Measurements from ENCODE around the gene GRM1.

Gene GRM1

DNA sequence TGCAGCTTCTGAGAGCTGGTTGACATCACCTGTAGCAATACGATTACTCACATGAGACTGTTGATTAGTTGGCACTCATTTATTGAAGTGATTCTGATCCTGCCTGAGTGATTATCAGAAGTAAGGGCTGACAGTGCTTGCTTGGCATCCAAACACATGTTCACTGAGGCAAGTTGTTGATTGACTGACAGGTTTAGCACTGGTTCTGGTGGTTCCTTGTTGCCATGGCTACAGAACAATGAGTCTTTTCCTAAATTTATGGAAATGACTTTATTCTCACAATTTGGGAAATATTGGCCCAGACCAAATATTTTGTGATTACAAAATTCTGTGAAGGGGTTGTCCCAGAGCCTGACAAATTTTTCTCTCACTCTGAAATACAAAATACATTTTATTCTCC, 368.8 kb downstream of the GRM1 start:
- Histone ChIP-seq H3K4me1 (ENCODE audit: insufficient read depth, low read length) (no peaks in the 10 kb centered on the region), H3K9ac (ENCODE audit: low read depth, low read length) (no peak overlapping the region), H3K36me3 (ENCODE audit: insufficient read depth, low read length) (no peaks in the 10 kb centered on the region), H3K9me3 (ENCODE audit: control insufficient read depth, insufficient read depth, low read length) (no peaks in the 10 kb centered on the region)

DNA sequence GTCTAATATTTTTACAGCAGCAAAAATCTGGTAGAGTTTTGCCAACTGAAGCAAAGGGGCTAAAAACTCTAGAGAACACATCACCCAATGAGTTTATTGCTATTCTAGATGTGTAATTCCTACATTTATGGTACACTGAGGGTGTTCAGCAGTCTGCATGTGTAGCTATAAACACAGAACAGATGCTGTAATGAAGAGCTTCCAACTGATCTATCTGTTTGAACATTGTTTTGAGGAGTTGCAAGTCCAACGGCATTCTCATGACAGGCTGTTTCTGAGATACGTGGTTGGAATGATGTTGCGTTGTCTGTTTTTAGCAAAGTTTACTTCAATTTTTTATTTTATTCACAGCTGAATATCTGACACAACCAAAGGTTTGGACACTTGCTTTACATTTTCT, 373.6 kb downstream of the GRM1 start:
- H3K36me3 ChIP-seq (ENCODE audit: insufficient read depth, low read length) = no peaks in the 10 kb centered on the region
- no peak overlapping the region for H3K9ac ChIP-seq (ENCODE audit: low read depth, low read length)
- H3K9me3 ChIP-seq (ENCODE audit: control insufficient read depth, insufficient read depth, low read length) = no peaks in the 10 kb centered on the region
- H3K4me1 ChIP-seq (ENCODE audit: insufficient read depth, low read length) = no peaks in the 10 kb centered on the region

- Histone ChIP-seq H3K36me3 (ENCODE audit: insufficient read depth, low read length) (no peaks in the 10 kb centered on the region), H3K9me3 (ENCODE audit: control insufficient read depth, insufficient read depth, low read length) (no peaks in the 10 kb centered on the region)
Measured at GRCh38 chr6:146408583-146408982, 379.7 kb downstream of the GRM1 start.

GRCh38 chr6:146410851-146411595, 382.2 kb downstream of the GRM1 start:
- H3K36me3 ChIP-seq (ENCODE audit: insufficient read depth, low read length) = no peaks in the 10 kb centered on the region
- H3K9ac ChIP-seq (ENCODE audit: low read depth, low read length) = no peak overlapping the region
- H3K9me3 ChIP-seq (ENCODE audit: control insufficient read depth, insufficient read depth, low read length) = no peaks in the 10 kb centered on the region
- no peaks in the 10 kb centered on the region for H3K4me1 ChIP-seq (ENCODE audit: insufficient read depth, low read length)

More at GRCh38 chr6:146408583-146408982, 379.7 kb downstream of the GRM1 start:
- H3K9ac ChIP-seq (ENCODE audit: low read depth, low read length) = no peak overlapping the region
- no peaks in the 10 kb centered on the region for H3K4me1 ChIP-seq (ENCODE audit: insufficient read depth, low read length)

GRCh38 chr6:146419576-146419975, 390.7 kb downstream of the GRM1 start:
- H3K36me3 ChIP-seq (ENCODE audit: insufficient read depth, low read length) = no peaks in the 10 kb centered on the region
- H3K4me1 ChIP-seq (ENCODE audit: insufficient read depth, low read length) = no peaks in the 10 kb centered on the region
- no peak overlapping the region for H3K9ac ChIP-seq (ENCODE audit: low read depth, low read length)
- H3K9me3 ChIP-seq (ENCODE audit: control insufficient read depth, insufficient read depth, low read length) = no peaks in the 10 kb centered on the region

GRCh38 chr6:146420255-146420654, 391.4 kb downstream of the GRM1 start:
- Histone ChIP-seq H3K9me3 (ENCODE audit: control insufficient read depth, insufficient read depth, low read length) (no peaks in the 10 kb centered on the region), H3K36me3 (ENCODE audit: insufficient read depth, low read length) (no peaks in the 10 kb centered on the region), H3K9ac (ENCODE audit: low read depth, low read length) (no peak overlapping the region), H3K4me1 (ENCODE audit: insufficient read depth, low read length) (no peaks in the 10 kb centered on the region)

DNA sequence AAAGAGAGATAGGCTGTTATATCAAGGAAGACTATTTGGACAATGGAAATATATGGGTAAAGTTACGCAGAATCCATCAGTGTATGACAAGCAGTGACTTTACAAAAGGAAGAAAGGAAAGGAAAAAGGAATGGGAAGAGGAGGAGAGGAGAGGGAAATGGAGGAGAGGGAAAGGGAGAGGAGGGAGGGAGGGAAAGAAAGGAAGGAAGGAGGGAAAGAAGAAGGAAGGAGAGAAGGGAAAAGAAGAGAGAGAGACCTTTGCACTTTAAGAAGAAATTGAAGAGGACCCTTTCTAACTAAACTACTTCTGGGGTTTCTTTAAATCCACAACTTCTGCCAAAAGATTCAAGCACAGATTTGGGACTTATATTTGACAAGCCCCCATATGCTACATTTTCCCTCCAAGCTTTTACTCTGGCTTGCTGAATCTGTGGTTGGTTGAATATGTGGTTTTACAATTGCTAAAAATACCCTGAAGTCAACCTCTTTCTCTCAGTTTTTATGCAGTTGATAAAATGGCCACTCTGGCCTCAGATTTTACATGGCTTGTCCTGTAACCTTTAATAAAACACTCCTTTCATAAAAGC, 394.0 kb downstream of the GRM1 start:
- no peaks in the 10 kb centered on the region for H3K9me3 ChIP-seq (ENCODE audit: control insufficient read depth, insufficient read depth, low read length)
- H3K4me1 ChIP-seq (ENCODE audit: insufficient read depth, low read length) = no peaks in the 10 kb centered on the region
- no peaks in the 10 kb centered on the region for H3K36me3 ChIP-seq (ENCODE audit: insufficient read depth, low read length)
- H3K9ac ChIP-seq (ENCODE audit: low read depth, low read length) = no peak overlapping the region

- Histone ChIP-seq H3K9ac (ENCODE audit: low read depth, low read length) (no peak overlapping the region), H3K4me1 (ENCODE audit: insufficient read depth, low read length) (no peaks in the 10 kb centered on the region), H3K9me3 (ENCODE audit: control insufficient read depth, insufficient read depth, low read length) (no peaks in the 10 kb centered on the region), H3K36me3 (ENCODE audit: insufficient read depth, low read length) (no peaks in the 10 kb centered on the region)
Measured at GRCh38 chr6:146423452-146423851, 394.6 kb downstream of the GRM1 start.

DNA sequence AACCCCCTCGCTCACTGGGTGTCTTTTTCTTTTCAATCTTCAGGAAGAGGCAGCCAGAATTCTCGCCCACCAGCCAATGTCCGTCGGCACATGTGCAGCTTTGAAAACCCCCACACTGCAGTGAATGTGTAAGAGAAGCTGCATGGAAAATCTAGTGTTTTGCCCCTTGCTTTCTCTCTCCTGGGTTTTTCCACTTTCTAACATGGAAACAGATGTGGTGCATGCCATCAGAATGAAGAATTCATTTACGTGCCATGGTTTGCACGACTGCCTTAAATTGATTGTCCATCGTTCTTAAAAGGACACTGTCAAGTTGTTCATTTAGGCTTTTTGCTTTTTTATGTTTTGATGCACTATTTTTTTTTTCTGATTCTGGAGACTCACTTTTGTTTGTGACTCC, 397.7 kb downstream of the GRM1 start:
- Histone ChIP-seq H3K9ac (ENCODE audit: low read depth, low read length) (no peak overlapping the region), H3K9me3 (ENCODE audit: control insufficient read depth, insufficient read depth, low read length) (no peaks in the 10 kb centered on the region), H3K36me3 (ENCODE audit: insufficient read depth, low read length) (no peaks in the 10 kb centered on the region), H3K4me1 (ENCODE audit: insufficient read depth, low read length) (0 out of 2 replicates have a peak, but pooled peaks cover 6% of the 10 kb centered on the region)

DNA sequence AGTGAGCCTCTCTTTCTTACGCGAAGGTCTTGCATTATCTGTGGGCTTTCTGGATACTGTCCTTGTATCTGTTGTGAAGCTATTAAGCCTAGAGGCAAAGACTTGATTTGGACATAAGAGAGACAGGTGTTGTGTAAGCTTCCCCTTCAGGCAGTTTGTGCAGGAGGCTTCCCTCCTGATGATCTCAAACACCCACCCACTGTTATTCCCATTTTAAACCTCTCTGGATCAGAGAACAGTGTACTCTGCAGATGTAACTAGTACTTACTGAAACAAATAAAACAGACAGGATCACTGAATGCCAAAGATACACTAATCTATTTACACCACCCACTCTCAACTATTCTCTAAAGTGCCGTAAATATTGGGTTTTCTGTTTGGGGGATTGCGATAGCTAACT, 401.0 kb downstream of the GRM1 start:
- no peak overlapping the region for H3K9ac ChIP-seq (ENCODE audit: low read depth, low read length)
- 0 out of 2 replicates have a peak, but pooled peaks cover 6% of the 10 kb centered on the region for H3K4me1 ChIP-seq (ENCODE audit: insufficient read depth, low read length)
- H3K36me3 ChIP-seq (ENCODE audit: insufficient read depth, low read length) = no peaks in the 10 kb centered on the region
- H3K9me3 ChIP-seq (ENCODE audit: control insufficient read depth, insufficient read depth, low read length) = no peaks in the 10 kb centered on the region

DNA sequence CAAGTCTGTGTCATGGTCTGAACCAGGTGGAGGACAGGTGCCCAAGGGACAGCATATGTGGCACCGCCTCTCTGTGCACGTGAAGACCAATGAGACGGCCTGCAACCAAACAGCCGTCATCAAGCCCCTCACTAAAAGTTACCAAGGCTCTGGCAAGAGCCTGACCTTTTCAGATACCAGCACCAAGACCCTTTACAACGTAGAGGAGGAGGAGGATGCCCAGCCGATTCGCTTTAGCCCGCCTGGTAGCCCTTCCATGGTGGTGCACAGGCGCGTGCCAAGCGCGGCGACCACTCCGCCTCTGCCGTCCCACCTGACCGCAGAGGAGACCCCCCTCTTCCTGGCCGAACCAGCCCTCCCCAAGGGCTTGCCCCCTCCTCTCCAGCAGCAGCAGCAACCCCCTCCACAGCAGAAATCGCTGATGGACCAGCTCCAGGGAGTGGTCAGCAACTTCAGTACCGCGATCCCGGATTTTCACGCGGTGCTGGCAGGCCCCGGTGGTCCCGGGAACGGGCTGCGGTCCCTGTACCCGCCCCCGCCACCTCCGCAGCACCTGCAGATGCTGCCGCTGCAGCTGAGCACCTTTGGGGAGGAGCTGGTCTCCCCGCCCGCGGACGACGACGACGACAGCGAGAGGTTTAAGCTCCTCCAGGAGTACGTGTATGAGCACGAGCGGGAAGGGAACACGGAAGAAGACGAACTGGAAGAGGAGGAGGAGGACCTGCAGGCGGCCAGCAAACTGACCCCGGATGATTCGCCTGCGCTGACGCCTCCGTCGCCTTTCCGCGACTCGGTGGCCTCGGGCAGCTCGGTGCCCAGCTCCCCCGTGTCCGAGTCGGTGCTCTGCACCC, 405.2 kb downstream of the GRM1 start:
- 0 out of 2 replicates have a peak, but pooled peaks cover 6% of the 10 kb centered on the region for H3K4me1 ChIP-seq (ENCODE audit: insufficient read depth, low read length)
- no peaks in the 10 kb centered on the region for H3K9me3 ChIP-seq (ENCODE audit: control insufficient read depth, insufficient read depth, low read length)
- peak overlapping the region; percentile 57 for H3K9ac ChIP-seq (ENCODE audit: low read depth, low read length)
- no peaks in the 10 kb centered on the region for H3K36me3 ChIP-seq (ENCODE audit: insufficient read depth, low read length)

DNA sequence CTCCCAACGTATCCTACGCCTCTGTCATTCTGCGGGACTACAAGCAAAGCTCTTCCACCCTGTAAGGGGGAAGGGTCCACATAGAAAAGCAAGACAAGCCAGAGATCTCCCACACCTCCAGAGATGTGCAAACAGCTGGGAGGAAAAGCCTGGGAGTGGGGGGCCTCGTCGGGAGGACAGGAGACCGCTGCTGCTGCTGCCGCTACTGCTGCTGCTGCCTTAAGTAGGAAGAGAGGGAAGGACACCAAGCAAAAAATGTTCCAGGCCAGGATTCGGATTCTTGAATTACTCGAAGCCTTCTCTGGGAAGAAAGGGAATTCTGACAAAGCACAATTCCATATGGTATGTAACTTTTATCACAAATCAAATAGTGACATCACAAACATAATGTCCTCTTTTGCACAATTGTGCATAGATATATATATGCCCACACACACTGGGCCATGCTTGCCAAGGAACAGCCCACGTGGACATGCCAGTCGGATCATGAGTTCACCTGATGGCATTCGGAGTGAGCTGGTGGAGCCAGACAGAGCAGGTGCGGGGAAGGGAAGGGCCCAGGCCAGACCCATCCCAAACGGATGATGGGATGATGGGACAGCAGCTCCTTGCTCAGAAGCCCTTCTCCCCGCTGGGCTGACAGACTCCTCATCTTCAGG, 406.0 kb downstream of the GRM1 start:
- H3K9ac ChIP-seq (ENCODE audit: low read depth, low read length) = peak overlapping the region; percentile 57; the same call in 1 of the 2 replicates
- no peaks in the 10 kb centered on the region for H3K36me3 ChIP-seq (ENCODE audit: insufficient read depth, low read length)
- no peaks in the 10 kb centered on the region for H3K4me1 ChIP-seq (ENCODE audit: insufficient read depth, low read length)
- H3K9me3 ChIP-seq (ENCODE audit: control insufficient read depth, insufficient read depth, low read length) = no peaks in the 10 kb centered on the region

DNA sequence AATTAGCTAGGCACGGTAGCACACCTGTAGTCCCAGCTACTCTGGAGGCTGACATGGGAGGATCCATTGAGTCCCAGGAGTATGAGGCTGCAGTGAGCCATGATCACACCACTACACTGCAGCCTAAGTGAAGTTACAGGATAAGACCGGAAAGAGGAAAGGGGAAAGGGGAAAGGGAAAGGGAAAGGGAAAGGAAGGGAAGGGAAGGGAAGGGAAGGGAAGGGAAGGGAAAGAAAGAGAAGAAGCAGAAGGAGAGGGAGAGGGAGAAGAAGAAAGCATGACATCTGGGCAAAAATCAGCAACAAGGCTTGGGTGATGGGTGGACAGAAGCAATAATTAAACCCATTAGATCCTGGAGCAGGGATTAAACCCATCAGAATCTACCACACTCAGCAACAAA, 413.0 kb downstream of the GRM1 start:
- H3K9me3 ChIP-seq (ENCODE audit: control insufficient read depth, insufficient read depth, low read length) = no peaks in the 10 kb centered on the region
- H3K4me1 ChIP-seq (ENCODE audit: insufficient read depth, low read length) = no peaks in the 10 kb centered on the region
- no peaks in the 10 kb centered on the region for H3K36me3 ChIP-seq (ENCODE audit: insufficient read depth, low read length)
- H3K9ac ChIP-seq (ENCODE audit: low read depth, low read length) = no peak overlapping the region

- no peak overlapping the region for H3K9ac ChIP-seq (ENCODE audit: low read depth, low read length)
- H3K36me3 ChIP-seq (ENCODE audit: insufficient read depth, low read length) = no peaks in the 10 kb centered on the region
- no peaks in the 10 kb centered on the region for H3K4me1 ChIP-seq (ENCODE audit: insufficient read depth, low read length)
- H3K9me3 ChIP-seq (ENCODE audit: control insufficient read depth, insufficient read depth, low read length) = no peaks in the 10 kb centered on the region
Measured at GRCh38 chr6:146444189-146444588, 415.3 kb downstream of the GRM1 start.
